ENCODE measurements around the gene FAU.
"Not testable (repeated sequence)": the region's sequence is repeated elsewhere in the genome, so short reads cannot be mapped to it uniquely, and the experiment has no call there.

The FAU gene

DNA sequence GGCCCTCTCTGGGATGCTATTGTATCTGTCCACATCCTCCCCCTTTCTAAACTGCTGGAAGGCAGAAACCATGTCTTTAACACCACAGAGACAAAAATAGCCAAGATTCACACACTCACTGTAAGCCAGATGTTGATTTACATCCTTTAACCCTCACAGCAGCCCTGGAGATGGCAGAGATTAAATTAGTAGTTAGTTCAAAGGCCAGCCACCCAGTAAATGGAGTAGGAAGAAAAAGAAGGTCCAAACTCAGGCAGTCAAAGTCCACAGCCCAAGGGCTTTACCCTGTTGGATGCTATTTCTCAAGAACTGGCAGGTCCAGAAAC, 2.3 kb downstream of the FAU start:
- no peak for DNase-seq (ENCODE audit: low spot score)

DNA sequence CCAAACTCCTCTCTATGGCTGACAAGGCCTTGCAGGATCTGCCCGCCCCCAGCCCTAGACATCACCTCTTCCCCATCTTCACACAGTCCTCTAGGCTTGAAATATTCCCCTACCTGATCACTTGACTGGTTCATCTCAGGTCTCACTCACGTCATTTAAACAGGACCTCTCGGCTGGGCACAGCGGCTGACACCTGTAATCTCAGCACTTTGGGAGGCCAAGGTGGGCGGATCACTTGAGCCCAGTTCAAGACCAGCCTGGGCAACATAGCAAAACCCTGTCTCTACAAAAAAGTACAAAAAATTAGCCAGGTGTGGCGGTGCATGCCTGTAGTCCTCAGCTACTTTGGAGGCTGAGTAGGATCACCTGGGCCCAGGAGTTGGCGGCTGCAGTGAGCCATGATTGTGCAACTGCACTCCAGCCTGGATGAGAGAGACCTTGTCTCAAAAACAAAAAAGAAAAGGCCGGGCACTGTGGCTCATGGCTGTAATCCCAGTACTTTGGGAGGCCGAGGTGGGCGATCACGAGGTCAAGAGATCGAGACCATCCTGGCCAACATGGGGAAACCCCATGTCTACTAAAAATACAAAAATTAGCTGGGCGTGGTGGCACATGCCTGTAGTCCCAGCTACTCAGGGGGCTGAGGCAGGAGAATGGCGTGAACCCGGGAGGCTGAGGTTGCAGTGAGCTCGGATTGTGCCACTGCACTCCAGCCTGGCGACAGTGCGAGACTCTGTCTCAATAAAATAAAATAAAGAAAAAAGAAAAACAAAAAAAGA, 2.9 kb downstream of the FAU start:
- DNase-seq (ENCODE audit: low spot score) = not testable (repeated sequence)

DNA sequence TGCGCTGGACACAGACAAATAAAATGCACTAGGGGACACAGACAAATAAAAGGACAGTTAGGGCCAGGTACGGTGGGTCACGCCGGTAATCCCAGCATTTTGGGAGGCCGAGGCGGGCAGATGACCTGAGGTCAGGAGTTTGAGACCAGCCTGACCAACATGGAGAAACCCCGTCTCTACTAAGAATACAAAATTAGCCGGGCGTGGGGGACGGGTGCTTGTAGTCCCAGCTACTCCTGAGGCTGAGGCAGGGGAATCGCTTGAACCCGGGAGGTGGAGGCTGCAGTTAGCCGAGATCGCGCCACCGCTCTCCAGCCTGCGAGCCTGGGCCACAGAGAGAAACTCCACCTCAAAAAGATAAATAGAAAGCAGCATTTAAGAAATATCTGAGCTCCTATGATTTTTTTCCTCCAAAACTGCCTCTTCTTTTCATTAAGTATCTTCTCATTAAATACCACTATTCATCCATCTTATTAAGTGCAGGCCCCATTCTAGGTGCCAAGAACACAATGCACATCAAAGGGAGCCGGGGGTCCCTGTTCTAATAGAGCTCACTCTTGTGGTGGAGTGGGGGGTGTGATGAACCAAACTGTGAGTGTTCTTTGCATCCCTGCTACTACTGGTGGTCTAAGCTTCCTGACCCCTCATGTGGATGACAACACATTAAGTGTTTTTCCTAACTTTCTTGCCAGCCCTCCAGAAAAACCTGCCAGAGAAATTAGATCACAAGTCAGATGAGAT, 3.7 kb downstream of the FAU start:
- DNase-seq (ENCODE audit: low spot score) = no peak

DNA sequence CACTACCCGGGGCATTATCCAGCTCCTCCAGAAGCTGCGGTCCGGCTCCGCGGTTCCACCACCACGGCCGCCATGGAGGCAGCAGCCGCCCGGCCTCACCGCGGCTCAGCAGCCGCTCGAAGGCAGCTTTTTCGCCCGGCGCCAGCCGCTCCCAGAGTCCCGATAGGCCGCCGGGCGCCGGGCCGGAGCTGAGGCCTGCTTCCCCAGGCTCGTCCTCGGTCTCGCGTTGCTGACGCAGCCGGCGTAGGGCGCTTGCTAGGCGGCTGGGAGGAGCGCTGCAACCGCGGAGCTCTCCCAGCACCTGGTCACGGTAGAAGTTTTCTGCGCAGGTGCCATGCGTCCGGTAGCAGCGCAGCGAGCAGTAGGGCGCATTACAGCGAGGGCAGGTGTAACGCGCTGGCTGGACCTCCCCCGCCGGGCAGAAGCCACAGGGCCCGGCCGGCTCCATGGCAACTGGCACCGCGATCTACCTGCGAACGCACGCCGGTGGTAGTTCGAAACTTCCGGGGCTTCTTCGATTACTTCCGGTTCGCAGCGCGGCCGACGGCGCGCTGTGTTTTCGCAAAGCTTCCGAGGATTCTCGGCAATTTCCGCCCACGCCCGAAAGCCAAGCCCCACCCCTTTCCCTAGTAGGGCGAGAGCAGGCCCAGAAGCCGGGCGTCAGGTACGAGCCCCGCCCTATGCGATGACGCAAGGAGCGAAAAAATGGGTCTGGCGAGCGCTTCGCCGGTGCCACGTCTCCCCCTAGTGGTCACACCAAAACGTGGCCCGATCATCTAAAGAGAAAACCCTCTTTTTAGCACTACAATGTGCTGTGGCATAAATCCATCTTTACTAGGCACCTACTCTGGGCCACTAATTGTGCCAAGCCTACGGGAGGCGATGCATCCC, 4.5 kb downstream of the FAU start, which contains the start of gene ZNHIT2:
Gene ZNHIT2 (minus strand): TSS at position 496 of the 891 bp plus-strand sequence. CDS start 48 bp downstream, at position 448.
- DNase-seq (ENCODE audit: low spot score) = peak; percentile 99

DNA sequence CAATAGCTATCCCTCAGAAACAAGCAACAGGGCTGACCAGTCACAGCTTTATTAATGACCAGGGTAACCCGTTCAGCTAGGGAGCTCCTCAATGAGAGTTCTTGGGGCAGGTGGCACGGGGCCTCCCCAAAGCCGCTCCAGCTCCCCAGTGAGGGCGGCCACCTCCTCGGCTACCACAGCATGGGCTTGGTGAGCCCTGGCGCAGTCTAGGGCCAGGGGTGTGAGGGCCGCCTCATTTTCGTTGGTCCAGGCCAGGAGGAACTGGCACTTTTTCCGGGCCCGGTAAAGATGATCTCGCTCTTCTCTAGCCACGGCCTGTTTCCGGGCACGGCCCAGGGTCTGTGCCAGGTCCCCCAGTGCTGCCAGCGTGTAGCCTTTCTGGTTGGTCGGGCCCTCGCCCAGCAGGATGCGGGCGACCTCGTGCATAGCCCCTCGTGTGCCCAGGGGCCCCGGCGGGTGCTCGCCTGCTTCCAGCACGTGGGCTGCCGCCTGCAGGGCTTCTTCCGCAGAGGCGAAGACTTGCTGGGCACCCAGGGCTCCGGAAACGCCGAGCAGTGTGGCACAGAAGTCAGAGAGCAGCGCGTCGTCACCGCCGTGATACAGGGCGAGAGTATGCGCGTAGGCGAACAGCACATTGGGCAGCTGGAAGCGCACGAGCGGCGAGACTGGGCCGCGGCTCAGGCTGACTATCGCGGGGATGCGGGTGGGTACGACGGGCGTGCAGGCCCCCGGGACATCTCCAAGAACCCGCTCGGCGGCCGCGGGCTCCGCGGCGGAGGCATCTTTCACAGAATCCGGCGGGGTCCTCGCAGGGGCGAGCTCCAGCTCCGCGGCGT, 5.3 kb downstream of the FAU start:
- DNase-seq (ENCODE audit: low spot score) = no peak

DNA sequence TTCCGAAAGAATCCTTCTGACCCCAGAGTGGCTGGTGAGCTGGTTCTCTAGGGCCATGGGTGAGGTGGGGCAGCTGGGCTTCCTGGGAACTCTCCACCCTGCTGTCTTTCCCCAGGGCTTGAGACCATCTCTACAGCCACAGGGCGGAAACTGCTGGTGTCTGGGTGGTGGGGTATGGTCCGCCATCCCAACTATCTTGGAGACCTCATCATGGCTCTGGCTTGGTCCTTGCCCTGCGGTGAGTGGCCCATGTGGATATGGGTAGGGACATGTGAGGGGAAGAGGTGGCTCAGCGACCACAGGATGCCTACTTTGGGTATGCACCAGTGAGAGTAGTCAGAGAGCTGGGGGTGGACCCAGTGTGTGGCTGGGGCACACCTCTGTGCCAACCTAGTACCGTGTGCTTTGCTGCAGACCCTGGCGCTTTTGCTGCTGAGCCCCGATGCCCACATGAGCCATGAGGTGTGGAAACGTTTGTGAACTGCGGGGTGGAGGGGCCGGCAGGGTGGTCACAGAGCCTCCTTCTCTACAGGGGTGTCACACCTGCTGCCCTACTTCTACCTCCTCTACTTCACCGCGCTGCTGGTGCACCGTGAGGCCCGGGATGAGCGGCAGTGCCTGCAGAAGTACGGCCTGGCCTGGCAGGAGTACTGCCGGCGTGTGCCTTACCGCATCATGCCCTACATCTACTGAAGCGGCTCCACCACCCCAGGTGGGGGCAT, 6.4 kb downstream of the FAU start:
- no peak for DNase-seq (ENCODE audit: low spot score)

DNA sequence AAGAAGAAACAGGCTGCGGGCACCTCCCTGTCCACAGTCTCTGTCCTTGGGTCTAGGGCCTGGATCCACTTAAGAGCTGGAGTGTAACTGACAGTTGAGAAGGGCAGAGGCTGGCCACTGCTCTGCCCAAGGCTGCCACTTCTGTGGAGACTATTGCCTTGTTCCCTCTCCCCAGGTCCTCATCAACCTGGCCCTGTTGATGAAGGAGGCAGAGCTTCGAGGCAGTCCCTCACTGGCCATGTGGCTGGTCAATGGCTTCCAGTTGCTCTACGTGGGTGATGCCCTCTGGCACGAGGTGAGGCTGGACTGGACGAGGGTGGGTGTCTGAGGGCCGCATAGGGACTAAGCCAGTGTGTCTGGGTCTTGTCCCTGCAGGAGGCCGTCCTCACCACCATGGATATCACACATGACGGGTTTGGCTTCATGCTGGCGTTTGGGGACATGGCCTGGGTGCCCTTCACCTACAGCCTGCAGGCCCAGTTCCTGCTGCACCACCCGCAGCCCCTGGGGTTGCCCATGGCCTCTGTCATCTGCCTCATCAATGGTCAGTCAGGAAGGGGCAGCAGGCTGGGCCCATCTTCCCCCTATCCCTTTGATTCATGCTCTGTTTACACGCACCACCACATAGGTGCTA, 7.3 kb downstream of the FAU start:
- DNase-seq (ENCODE audit: low spot score) = no peak

DNA sequence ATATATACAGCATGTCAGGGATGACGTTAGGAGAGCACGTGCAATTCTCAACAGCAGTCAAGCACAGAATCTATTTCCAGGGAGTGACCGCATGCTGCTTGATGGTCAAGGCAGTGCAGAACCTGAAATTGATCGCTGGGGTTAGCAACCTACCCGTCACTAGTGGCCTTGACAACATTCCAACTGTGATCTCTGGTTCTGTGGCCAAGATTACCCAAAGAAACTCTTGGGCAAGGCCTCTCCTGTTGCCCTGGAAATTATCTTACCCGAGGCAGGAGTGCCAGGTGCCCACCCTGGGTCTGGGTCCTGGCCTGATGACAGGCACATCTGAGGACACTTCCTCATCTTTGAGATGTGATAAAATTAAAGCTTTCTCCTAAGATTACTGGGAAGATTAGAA, 8.1 kb downstream of the FAU start:
- no peak for DNase-seq (ENCODE audit: low spot score)

DNA sequence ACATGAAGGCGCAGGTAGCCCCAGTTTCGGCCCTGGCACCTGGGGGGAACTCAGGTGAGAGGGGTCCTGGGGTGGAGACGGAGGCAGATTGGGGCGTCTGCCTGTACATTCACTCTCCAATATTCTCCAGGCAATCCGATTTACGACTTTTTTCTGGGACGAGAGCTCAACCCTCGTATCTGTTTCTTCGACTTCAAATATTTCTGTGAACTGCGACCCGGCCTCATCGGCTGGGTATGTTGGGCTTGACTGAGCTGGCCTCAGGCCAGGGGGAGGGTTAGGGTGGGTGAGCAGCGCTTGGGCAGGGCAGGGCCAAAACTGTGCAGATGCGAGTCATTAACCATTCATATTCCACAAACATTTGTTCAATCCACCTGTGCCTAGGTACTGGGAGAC, 8.6 kb downstream of the FAU start:
- no peak for DNase-seq (ENCODE audit: low spot score)

DNA sequence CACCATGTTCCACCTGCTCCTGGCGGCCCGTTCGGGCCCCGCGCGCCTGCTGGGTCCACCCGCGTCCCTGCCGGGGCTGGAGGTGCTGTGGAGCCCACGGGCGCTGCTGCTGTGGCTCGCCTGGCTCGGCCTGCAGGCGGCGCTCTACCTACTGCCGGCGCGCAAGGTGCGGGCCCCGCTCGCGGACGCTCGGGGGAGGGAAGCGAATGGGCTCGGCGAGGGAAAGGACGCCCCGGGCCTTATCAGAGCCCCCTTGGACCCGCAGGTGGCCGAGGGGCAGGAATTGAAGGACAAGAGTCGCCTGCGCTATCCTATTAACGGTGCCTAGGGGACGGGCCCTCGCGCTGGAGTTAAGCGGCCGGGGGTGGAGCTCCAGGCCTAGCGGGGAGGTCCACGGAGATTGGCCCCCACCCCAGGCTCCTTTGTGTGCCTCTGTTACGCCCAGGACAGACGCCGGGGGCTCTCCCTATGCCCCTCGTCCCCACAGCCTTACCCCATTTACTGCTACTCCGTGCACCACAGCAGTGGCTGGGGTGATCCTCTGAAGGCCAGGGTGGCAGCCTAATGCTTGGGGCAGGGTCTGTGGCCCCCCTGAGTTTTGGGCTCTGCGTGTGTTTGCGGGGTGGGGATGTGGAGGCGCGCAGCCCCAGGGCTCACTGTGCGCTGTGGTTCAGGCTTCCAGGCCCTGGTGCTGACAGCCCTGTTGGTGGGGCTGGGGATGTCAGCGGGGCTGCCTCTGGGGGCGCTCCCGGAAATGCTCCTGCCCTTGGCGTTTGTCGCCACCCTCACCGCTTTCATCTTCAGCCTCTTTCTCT, 9.2 kb downstream of the FAU start:
- no peak for DNase-seq (ENCODE audit: low spot score)

DNA sequence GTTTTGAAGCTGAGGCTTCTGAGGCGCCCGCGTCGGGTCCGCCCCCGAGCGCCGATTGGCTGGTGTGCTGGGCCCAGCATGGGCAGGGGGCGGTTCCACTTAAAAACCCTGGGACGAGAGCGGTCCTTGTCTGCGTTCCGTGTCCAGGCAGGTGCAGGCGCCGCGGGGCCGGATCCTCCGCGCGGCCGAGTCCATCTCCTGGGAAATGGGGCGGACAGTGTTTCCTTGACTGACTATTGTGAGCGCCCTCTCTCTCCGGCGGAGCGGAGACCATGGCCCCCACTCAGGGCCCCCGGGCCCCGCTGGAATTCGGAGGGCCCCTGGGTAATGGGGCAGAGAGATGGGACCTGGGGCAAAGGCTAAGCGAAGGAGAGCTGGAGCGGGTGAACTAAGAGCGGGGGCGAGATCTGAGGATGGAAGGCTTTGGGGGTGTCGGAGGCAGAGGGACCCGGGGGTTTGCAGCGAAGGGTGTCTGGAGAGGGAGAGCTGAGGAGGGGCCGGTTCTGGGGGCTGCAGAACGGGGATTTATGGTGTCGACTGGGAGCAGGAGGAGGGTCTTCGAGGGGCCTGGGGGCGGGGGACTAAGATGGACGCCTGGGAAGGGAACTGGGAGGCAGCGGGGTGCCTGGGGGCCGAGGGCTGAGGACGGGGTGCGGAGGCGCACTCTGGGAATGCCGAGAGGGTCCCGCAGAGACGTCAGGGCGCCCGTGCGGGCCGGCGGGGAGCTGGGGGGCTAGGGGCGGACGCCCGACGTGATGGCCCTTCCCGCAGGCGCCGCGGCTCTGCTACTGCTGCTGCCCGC, 10.0 kb downstream of the FAU start, which contains the start of gene TM7SF2:
Gene TM7SF2 (plus strand): TSS at position 129 of the 802 bp plus-strand sequence. CDS start 144 bp downstream, at position 273.
- peak; percentile 97 for DNase-seq (ENCODE audit: low spot score)

DNA sequence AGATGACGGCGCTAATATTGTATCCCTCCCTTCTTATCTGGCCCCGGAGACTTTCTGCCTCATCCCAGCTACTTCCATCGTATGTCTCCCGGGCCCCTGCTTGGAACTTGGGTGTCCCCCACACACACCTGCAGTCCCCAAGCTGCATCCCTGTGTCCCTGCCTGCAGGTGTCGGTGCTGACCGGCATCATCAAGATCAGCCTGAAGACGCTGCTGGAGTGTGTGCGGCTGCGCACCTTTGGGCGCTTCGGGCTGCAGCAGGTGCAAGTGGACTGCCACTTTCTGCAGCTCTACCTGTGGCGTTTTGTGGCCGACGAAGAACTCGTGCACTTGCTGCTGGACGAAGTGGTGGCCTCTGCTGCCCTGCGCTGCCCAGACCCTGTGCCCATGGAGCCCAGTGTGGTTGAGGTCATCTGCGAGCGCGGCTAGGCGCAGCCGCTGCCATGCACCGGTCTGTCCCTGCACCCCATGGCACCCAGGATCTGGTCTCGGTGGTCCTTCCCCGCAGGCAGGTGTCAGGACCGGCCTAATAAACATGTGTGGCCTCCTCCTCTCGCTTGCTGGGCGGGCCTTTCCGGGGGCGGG, 10.7 kb downstream of the FAU start:
- no peak for DNase-seq (ENCODE audit: low spot score)

DNA sequence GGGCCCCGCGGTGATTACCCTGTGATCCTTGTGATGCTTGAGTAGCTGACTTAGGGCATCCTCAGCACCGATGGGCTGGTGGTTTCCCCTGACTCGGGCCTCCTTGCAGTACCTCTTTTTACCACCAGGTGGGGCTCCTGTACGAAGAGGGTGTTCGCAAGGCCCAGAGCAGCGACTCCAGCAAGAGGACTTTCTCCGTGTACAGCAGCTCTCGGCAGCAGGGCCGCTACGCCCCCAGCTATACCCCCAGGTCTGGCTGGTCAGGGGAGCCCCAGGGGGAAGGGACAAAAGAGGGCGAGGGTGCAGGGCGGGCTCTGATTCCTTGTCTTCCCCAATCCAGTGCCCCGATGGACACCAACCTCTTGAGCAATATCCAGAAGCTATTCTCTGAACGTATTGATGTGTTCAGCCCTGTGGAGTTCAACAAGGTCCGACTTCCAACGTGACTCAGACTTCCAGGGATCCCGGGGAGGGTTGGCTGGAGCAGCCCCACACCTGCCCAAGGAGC, 11.5 kb downstream of the FAU start:
- peak; percentile 84 for DNase-seq (ENCODE audit: low spot score)

DNA sequence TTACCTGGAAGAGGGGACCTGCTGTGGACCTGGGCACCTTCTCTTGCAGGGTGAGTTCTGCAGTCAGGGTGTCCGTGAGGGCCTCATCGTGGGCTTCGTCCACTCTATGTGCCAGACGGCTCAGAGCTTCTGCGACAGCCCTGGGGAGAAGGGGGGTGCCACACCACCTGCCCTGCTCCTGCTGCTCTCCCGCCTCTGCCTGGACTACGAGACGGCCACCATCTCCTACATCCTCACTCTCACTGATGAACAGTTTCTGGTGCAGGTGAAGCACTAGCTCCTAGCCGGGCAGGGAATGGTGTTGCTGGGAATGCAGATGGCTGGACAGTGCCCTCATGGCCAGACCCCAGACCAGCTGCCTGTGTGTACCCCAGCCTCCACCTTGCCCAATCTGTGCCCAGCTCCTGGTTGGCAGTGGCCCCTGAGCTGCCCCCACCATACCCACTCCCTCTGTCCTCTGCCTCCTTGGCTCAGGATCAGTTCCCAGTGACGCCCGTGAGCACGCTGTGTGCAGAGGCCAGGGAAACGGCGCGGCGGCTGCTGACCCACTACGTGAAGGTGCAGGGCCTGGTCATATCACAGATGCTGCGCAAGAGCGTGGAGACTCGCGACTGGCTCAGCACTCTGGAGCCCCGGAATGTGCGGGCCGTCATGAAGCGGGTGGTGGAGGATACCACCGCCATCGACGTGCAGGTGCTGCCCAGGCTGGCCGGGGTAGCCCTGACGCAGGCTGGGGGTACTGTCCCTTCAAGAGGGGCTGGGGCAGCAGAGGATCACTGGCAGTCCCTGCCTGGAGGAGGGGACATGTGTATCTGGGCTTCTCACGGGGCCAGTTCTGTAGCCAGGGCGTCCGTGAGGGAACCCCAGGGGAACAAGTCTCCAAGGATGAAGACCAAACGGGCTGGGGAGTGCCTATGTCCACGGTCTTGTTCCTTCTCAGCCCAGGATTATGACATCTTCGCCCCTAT, 12.4 kb downstream of the FAU start:
- DNase-seq (ENCODE audit: low spot score) = no peak

DNA sequence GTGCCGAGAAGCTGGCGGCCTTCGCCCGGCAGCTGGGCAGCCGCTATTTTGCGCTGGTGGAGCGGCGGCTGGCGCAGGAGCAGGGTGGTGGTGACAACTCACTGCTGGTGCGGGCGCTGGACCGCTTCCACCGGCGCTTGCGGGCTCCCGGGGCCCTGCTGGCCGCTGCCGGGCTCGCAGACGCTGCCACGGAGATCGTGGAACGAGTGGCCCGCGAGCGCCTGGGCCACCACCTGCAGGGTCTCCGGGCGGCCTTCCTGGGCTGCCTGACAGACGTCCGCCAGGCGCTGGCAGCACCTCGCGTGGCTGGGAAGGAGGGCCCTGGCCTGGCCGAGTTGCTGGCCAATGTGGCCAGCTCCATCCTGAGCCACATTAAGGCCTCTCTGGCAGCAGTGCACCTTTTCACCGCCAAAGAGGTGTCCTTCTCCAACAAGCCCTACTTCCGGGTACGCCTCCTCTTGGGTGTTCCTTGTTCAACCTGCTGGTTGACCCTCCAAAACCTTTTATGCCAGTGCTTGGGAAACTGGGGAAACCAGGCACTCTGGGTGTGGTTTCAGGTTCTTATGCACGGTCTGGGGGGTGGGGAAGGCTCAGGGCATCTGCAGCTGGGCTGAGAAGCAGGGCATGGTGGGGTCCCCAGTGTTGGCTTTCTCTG, 13.3 kb downstream of the FAU start:
- DNase-seq (ENCODE audit: low spot score) = no peak

DNA sequence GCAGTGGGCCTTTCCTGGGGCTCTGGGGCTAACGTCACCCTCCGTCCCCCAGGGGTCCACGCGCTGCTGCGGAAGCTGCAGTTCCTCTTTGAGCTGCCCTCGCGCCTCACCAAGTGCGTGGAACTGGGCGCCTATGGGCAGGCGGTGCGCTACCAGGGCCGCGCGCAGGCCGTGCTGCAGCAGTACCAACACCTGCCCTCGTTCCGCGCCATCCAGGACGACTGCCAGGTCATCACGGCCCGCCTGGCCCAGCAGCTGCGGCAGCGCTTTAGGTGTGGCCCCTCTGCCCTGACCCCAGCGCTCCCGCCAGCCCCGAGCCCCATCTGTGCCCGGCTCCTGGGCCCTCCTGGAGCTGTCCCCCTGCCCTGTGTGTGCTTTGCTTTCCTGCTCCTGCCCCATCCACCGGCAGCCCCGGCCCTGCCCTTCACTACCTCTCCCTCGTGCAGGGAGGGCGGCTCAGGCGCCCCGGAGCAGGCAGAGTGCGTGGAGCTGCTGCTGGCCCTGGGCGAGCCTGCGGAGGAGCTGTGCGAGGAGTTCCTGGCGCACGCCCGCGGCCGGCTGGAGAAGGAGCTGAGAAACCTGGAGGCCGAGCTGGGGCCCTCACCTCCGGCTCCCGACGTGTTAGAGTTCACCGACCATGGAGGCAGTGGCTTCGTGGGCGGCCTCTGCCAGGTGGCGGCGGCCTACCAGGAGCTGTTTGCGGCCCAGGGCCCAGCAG, 14.0 kb downstream of the FAU start:
- DNase-seq (ENCODE audit: low spot score) = no peak
